ENCODE data around the gene PTEN.

Gene PTEN

DNA sequence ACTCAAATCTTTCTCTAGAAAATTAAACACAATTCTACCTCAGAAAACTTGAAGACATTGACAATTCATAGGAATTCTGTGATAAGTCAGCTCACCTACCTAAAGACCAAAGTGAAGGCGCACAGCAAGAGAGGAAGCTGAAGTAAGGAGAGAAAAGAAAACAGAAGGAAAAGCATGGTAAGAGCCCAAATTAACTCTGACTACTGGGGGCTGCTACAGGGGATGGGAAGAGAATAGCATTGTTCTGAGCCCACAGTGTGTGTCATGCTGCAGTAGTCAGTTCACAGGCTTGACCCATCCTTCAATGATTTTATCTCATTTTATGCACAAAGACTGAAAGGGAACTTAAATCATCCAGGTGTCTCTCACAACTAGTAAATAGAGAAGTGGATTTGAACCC lies 111.3 kb downstream of the PTEN start:
- H3K9ac ChIP-seq (ENCODE audit: low read length): no peak overlapping the region
- no peaks in the 10 kb centered on the region for H3K27me3 ChIP-seq (replicated peaks; ENCODE audit: insufficient read depth, low read length)
- H3K79me2 ChIP-seq (ENCODE audit: low read length): no peaks in the 10 kb centered on the region
- H3K4me1 ChIP-seq (ENCODE audit: low read length): no peaks in the 10 kb centered on the region
- no peaks in the 10 kb centered on the region for H3F3A ChIP-seq (ENCODE audit: insufficient read depth, low read length)
- no peaks in the 10 kb centered on the region for H4K20me1 ChIP-seq (ENCODE audit: insufficient read depth, low read length)
- no peaks in the 10 kb centered on the region for H3K36me3 ChIP-seq (replicated peaks; ENCODE audit: insufficient read depth, low read length)
- H3K9me3 ChIP-seq (replicated peaks; ENCODE audit: insufficient read depth, low read length): no peaks in the 10 kb centered on the region
- H2AFZ ChIP-seq (ENCODE audit: low read length): no peak overlapping the region
- no peaks in the 10 kb centered on the region for H3K9me2 ChIP-seq (replicated peaks; ENCODE audit: insufficient read depth, low read length)
- no peak for TF ChIP-seq EZH2 (optimal IDR thresholded peaks at IDR 0.05; ENCODE audit: low read depth, low read length)
- no peak for TF ChIP-seq EZH2phosphoT487 (IDR thresholded peaks at IDR 0.05; ENCODE audit: low read length)
- TF ChIP-seq, protein P1, sequence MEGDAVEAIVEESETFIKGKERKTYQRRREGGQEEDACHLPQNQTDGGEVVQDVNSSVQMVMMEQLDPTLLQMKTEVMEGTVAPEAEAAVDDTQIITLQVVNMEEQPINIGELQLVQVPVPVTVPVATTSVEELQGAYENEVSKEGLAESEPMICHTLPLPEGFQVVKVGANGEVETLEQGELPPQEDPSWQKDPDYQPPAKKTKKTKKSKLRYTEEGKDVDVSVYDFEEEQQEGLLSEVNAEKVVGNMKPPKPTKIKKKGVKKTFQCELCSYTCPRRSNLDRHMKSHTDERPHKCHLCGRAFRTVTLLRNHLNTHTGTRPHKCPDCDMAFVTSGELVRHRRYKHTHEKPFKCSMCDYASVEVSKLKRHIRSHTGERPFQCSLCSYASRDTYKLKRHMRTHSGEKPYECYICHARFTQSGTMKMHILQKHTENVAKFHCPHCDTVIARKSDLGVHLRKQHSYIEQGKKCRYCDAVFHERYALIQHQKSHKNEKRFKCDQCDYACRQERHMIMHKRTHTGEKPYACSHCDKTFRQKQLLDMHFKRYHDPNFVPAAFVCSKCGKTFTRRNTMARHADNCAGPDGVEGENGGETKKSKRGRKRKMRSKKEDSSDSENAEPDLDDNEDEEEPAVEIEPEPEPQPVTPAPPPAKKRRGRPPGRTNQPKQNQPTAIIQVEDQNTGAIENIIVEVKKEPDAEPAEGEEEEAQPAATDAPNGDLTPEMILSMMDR (IDR thresholded peaks at IDR 0.05; ENCODE audit: low read length): no peak
- no peak overlapping the region for H3K4me2 ChIP-seq (ENCODE audit: low read depth, low read length)
- H3K27ac ChIP-seq (ENCODE audit: low read length): no peak overlapping the region
- no peak overlapping the region for H3K4me3 ChIP-seq (ENCODE audit: low read length)
- DNase-seq: no peak

DNA sequence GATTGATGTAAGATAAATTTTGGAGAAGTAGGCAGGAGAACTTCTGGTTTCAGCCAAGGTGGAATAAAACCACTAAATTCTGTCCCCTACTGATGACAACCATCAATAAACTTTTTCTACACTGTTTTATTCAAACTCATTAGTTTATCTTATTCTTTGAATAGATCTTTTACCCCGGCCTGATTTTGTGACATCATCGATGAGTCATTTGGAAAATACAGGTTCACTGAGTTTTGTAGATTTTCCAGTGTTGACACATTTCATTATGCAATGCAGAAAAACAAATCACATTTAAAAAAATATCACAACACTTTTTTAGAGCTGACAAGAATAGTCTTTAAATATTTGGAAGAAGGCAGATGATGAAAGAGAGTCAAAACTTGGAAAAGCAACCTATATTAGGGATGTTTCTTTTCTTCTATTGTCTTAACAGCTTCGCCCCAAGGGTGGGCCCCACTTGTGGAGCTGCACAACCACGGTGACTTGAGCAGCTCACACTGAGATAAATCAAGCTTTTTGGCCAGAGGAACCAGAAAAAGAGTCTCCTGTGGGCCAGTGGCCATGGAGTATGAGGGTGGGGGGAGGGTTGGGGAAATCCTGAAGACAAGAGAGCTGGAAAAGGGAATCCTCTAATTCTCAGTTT lies 112.8 kb downstream of the PTEN start:
- no peaks in the 10 kb centered on the region for H3K27me3 ChIP-seq (replicated peaks; ENCODE audit: insufficient read depth, low read length)
- no peaks in the 10 kb centered on the region for H3K9me2 ChIP-seq (replicated peaks; ENCODE audit: insufficient read depth, low read length)
- H3K9ac ChIP-seq (ENCODE audit: low read length): no peak overlapping the region

DNA sequence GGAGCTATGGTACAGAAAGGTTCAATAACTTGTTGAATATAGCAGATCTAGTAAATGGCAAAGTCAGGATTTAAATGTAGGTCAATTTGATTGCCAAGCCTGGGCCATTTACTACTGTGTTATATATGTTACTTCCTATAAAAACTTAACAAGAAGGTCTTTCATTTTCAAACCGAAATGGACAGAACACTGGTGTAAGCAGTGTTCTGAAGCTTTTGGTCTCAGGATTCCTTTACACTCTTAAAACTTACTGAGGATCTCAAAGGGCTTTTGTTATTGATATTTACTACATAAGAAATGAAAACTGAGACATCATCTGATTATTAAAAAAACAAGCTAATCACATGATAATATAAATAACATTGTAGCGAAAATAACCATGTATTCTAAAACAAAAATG lies 114.7 kb downstream of the PTEN start:
- no peaks in the 10 kb centered on the region for H3K9me2 ChIP-seq (replicated peaks; ENCODE audit: insufficient read depth, low read length)
- H4K20me1 ChIP-seq (ENCODE audit: insufficient read depth, low read length): no peaks in the 10 kb centered on the region
- no peaks in the 10 kb centered on the region for H3K79me2 ChIP-seq (ENCODE audit: low read length)
- no peak overlapping the region for H3K27ac ChIP-seq (ENCODE audit: low read length)
- no peak for TF ChIP-seq EZH2phosphoT487 (IDR thresholded peaks at IDR 0.05; ENCODE audit: low read length)
- no peak overlapping the region for H3K4me2 ChIP-seq (ENCODE audit: low read depth, low read length)
- H3F3A ChIP-seq (ENCODE audit: insufficient read depth, low read length): no peaks in the 10 kb centered on the region
- no peaks in the 10 kb centered on the region for H3K27me3 ChIP-seq (replicated peaks; ENCODE audit: insufficient read depth, low read length)
- no peak overlapping the region for H3K9ac ChIP-seq (ENCODE audit: low read length)
- no peak overlapping the region for H3K4me3 ChIP-seq (ENCODE audit: low read length)
- no peak overlapping the region for H2AFZ ChIP-seq (ENCODE audit: low read length)
- H3K9me3 ChIP-seq (replicated peaks; ENCODE audit: insufficient read depth, low read length): no peaks in the 10 kb centered on the region
- H3K4me1 ChIP-seq (ENCODE audit: low read length): no peaks in the 10 kb centered on the region
- no peak for DNase-seq
- no peaks in the 10 kb centered on the region for H3K36me3 ChIP-seq (replicated peaks; ENCODE audit: insufficient read depth, low read length)

More for the DNA sequence above, 112.8 kb downstream of the PTEN start:
- H3K36me3 ChIP-seq (replicated peaks; ENCODE audit: insufficient read depth, low read length): no peaks in the 10 kb centered on the region
- no peaks in the 10 kb centered on the region for H3F3A ChIP-seq (ENCODE audit: insufficient read depth, low read length)
- H3K27ac ChIP-seq (ENCODE audit: low read length): no peak overlapping the region
- TF ChIP-seq EZH2phosphoT487 (IDR thresholded peaks at IDR 0.05; ENCODE audit: low read length) (no peak), EZH2 (optimal IDR thresholded peaks at IDR 0.05; ENCODE audit: low read depth, low read length) (no peak)
- TF ChIP-seq, protein P1 (IDR thresholded peaks at IDR 0.05; ENCODE audit: low read length): no peak
- no peak overlapping the region for H3K4me3 ChIP-seq (ENCODE audit: low read length)
- H4K20me1 ChIP-seq (ENCODE audit: insufficient read depth, low read length): no peaks in the 10 kb centered on the region
- H2AFZ ChIP-seq (ENCODE audit: low read length): no peak overlapping the region
- no peaks in the 10 kb centered on the region for H3K79me2 ChIP-seq (ENCODE audit: low read length)
- H3K9me3 ChIP-seq (replicated peaks; ENCODE audit: insufficient read depth, low read length): no peaks in the 10 kb centered on the region
- H3K4me2 ChIP-seq (ENCODE audit: low read depth, low read length): no peak overlapping the region
- H3K4me1 ChIP-seq (ENCODE audit: low read length): no peaks in the 10 kb centered on the region
- no peak for DNase-seq

DNA sequence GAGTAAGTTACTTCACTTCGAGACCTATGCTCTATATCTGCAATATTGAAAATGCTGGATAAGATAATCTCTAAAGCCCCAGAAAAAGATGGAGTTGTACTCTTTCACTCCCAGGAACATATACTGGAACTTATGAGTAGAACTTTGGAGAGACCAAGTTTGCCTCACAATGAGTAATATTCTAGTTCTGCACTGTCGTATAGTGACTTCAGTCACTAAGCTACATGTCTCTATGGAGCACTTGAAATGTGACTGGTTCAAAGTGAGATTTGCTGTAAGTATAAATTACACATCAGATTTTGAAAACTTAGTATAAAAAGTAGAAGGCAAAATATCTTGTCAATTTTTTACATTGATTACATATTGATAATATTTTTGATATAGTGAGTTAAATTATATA lies 116.4 kb downstream of the PTEN start:
- H4K20me1 ChIP-seq (ENCODE audit: insufficient read depth, low read length): no peaks in the 10 kb centered on the region
- no peak overlapping the region for H3K4me3 ChIP-seq (ENCODE audit: low read length)
- TF ChIP-seq EZH2phosphoT487 (IDR thresholded peaks at IDR 0.05; ENCODE audit: low read length): no peak
- TF ChIP-seq EZH2 (optimal IDR thresholded peaks at IDR 0.05; ENCODE audit: low read depth, low read length): no peak
- TF ChIP-seq, protein P1 (IDR thresholded peaks at IDR 0.05; ENCODE audit: low read length): no peak
- H3K9ac ChIP-seq (ENCODE audit: low read length): no peak overlapping the region
- H2AFZ ChIP-seq (ENCODE audit: low read length): no peak overlapping the region
- no peak for DNase-seq
- H3K9me3 ChIP-seq (replicated peaks; ENCODE audit: insufficient read depth, low read length): no peaks in the 10 kb centered on the region
- no peak overlapping the region for H3K4me2 ChIP-seq (ENCODE audit: low read depth, low read length)
- no peak overlapping the region for H3K27ac ChIP-seq (ENCODE audit: low read length)
- H3K4me1 ChIP-seq (ENCODE audit: low read length): no peaks in the 10 kb centered on the region
- no peaks in the 10 kb centered on the region for H3K27me3 ChIP-seq (replicated peaks; ENCODE audit: insufficient read depth, low read length)
- no peaks in the 10 kb centered on the region for H3F3A ChIP-seq (ENCODE audit: insufficient read depth, low read length)
- no peaks in the 10 kb centered on the region for H3K79me2 ChIP-seq (ENCODE audit: low read length)
- no peaks in the 10 kb centered on the region for H3K9me2 ChIP-seq (replicated peaks; ENCODE audit: insufficient read depth, low read length)
- H3K36me3 ChIP-seq (replicated peaks; ENCODE audit: insufficient read depth, low read length): no peaks in the 10 kb centered on the region
